HG03045 (cell line): ENCODE measurements around the gene TBX15.
"Not testable (repeated sequence)": the region's sequence is repeated elsewhere in the genome, so short reads cannot be mapped to it uniquely, and the experiment has no call there.

Source experiments
- ATAC-seq: cut with Tn5 transposase; IDR thresholded peaks from one replicate; pipeline ENCODE4 v1.9.1; 2021; ENCODE audit warnings: mild to moderate bottlenecking, moderate library complexity; ENCODE audit not compliant: unreplicated experiment

The TBX15 gene

DNA sequence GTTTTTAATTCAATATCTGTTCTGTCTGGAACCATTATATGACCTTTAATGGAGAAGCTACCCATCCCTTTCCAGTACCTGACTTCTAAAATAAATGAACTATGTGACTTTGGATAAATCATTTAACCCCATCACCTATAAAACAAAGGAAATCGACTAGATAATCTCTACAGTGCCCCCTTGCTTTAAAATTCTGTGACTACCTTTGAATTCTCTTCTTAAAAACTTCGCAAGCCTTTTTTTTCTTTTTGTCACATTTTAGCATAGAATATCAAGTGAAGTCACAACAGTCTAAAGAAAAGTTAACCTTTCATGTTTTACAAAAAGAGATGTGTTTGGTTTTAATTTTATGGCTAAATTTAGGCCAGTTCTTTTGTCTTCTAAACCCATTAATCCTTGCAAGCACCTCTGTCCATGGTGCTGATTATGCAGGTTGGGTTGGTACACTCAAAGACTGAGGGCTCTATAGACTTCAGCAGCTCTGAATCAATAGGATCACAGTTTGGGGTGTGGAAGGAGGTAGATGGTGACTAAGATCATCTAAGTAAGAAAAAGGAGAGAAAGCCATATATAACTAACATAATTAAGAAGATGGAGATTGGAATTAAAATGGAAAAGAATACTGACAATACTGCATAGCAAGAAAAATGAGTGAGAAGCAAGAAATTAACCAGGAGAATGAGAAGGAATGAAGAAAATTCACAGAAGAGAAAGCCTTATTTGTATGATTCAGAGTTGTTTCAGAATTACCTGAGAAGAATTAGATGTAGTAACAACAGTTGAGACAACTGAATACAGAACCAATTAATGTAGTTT lies 59.2 kb downstream of the TBX15 start:
- no peak for ATAC-seq

DNA sequence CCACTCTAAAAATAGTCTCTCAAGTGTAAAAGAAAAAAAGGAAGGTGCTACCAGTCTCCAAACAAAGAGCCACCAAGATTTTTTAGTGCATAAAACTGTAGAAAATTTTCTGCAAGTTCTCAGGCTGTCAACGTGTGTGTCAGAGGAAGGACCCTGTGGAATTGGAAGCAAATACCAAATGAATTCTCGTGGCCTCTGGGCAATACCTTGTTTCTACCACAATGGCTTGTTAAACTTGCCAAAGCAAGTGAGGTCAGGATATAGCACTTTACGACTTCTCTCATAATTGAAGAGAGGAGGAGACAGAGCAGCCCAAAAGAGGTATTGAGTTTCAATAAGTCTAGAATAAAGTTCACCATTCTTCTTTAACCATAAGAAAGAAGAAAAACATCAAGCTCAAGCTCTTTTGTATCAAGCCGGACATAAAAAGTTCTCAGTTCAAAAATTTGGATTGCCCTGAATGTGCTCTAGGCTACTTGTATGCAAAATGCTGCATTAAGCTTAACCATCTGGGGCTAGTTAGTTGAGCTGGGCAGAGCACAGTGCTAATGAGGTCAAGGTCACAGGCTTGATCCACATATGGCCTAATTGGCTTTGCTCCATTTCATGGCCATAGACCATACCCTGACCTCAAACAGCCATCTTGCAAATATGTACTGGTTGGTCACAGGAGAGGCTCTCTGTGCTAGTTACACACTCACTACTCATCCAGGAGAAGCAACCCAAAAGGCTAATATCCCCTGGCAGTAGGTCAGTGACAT lies 60.5 kb downstream of the TBX15 start:
- no peak for ATAC-seq

DNA sequence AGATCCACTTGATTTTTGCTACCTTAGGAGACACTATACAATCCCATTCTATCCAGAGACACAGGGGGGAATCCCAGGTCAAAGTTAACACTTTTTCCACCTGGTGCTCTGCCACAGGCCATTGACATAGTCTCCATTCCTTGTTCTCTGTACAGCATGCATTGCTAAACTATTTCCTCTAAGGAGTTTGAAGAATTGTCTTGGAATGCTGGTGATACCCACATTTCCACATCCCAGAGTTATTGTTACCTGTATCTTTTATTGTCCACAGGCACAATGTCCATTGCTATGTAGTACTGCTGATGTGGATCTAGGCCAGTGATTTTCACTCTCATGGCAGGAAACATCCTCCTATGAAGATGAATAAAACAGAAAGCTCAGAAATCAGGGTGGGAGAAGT lies 61.9 kb downstream of the TBX15 start:
- ATAC-seq: no peak

DNA sequence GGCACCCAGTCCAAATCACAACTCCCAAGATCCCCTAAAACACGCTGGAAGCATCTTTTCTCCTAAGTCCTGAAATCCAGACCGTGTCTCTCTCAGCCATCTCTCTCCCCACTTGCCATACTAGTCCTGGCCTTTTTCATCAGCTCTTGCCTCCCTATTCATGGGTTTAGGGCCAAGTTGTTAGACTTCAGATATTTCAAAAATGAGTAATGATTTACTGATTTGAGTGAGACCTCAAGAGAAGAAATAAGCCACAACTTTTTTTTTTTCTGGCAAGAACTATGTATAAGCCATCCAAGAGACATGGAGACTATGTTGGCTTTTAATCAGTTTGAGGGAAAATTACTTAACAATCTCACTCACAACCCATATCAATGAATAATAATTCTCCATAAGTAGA lies 62.5 kb downstream of the TBX15 start:
- no peak for ATAC-seq

DNA sequence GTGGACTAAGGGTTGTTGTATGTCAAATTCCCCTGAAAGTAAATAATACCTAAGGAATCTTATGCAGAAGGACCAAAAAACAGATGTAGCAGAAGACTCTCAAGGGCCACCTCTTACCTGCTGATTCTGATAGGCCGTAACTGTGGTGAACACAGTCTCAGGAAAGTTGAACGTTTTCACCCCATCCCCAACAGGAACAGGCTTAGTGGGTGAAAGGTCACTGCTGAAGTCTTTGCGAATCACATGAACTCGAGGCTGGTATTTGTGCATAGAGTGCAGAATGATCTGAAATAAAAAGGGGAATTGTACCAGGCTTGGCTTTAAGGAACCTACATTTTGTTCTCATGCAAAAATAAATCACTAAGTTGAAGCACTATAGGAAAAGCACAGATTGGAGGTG lies 64.8 kb downstream of the TBX15 start:
- no peak for ATAC-seq

DNA sequence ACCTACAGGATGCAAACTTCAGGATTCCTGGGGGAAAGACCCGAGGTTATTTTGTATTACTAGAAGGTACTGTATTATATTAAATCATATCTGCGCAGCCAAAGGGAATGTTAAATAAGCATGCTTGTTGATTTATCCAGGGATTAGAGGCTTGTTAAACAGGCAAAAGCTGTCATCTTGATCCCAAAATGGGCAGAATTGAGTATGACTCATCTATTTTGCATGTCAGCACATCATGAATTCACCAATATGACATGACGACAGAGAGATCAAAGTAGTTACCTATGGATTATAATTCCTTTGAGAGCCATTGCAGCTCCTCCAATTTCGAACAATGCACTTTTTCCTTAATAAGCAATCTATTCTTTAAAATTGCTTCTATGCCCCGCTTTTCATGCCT lies 66.1 kb downstream of the TBX15 start:
- ATAC-seq: no peak

DNA sequence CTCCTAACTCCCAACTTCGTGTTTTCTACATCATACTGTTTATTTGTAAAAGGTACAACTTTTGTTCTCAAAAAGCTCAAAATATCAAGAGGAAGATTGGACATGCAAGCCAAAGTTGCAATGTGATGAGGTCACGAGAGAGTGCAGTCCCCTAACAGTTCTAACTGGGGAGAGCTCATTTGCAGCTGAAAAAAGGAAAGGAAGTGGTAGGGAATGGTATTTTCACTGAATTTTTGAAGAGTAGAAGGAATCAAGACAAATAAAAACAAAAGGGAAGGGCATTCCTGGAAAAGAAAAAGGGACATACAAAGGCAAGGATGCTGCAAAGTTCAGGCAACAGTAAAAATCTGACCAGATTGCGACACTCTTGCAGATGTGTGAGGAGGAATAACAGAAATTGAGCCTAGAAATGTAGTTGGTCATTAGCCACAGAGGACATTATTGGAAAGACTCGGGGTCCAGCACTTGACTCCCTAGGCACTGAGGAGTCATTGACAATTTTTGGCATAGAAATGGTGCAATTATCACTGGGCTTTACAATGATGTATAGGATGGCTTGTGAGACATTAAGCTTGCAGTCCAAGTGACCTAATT lies 67.9 kb downstream of the TBX15 start:
- ATAC-seq: no peak

DNA sequence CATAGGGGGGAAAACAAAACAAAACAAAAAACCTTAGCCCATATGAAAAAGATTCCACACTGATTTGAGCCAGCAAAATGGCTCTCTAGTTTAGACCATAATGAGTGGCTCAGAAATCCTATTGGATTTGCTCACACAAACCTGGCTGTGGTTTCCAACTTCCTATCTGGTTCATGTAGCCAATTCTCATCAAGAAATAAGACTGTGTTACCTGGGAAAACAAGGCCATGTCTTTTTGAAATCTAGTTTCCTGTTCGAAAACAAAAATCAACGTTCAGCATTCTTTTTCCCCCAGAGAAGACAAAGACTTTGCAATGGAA lies 69.2 kb downstream of the TBX15 start:
- no peak for ATAC-seq

DNA sequence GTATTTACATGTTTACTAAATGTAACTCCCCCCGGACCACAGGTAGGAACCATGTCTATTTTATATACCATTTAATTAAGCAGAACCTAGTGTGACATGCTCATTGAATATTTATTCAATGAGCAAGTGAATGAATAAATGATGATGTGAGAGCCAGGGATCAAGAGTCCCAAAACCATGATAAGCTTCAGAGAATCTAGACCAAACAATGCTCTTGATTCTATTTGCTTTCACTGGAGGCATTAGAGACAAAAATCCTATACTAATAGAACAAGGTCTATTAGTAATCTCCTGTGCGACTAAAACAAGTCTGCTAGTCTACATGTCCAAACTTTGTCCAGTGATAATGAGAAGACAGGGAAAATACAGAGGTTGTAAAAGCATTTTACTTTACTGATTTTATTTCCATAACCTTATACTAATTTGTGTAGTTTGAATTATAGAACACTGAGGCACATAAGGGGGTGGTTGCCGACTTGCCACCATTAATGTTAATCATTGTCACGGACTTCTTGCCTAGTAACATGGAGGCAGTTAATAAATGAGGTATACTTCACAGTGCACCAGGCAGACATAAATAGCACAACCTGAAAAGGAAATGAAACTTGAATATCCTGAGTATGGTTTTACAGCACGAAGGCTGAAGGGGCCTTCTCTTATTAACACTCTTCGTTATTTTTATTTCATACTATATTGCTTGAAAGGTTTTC lies 69.8 kb downstream of the TBX15 start:
- ATAC-seq: peak; percentile 63

DNA sequence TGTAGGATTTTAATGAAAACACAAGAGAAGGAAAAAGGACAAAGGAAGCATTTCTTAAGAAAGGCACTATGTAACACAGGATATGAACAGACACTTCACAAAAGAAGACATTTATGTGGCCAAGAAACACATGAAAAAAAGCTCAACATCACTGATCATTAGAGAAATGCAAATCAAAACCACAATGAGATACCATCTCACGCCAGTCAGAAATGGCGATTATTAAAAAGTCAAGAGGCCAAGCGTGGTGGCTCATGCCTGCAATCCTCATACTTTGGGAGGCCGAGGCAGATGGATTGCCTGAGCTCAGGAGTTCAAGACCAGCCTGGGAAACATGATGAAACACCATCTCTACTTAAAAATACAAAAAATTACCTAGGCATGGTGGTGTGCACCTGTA lies 71.8 kb downstream of the TBX15 start:
- ATAC-seq: not testable (repeated sequence)

DNA sequence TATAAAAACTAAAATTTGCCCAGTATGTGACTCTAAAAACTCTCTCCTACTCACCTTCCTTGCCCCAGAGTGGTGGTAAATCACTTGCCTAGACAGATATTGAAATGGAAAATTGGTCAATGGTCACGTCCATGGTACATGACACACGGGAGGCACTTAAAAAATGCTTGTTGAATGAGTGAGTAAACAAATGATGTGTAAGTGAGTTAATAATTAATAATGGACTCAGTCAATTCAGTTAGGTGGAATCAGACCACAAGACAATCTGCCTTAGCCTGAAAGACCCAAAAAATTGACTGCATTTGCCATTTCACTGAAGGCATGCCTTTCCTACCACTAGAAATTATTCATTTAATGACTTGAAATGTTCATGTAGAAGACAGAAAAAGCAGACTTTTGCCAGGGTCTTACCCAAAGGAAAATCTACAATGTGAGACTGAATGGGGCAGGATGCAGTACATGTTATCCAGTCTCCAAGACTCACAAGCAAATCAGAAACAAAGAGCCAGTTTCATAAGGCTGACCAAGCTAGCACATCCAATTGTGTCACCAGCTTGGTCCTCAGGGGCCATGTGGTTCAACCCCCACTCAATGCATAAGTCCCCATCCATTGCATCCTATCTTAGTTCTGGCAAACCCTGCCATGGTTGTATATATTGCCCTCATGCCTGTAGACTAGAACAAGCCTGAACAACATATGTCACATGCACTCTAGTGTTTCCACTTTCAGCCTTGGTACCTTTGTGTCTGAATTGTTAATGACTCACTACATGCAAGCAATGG lies 73.6 kb downstream of the TBX15 start:
- ATAC-seq: no peak

DNA sequence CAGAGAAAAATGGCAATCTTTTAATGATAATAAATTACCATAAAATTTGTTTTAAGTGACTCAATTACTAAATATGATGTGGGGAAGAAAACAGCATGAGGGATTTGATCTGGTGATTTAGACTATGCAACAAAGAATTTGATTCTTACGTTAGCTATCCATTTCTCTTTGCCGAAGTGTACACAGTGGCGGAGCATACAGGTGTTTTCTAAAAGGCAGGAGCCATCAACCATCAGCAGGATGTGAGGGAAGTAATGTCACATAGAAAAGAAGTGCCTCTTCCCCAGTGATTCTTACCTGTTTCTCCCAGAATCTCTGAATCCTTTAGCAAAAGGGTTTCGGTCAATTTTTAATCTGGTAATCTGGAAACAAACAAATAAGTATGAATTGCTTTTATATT lies 74.3 kb downstream of the TBX15 start:
- no peak for ATAC-seq

DNA sequence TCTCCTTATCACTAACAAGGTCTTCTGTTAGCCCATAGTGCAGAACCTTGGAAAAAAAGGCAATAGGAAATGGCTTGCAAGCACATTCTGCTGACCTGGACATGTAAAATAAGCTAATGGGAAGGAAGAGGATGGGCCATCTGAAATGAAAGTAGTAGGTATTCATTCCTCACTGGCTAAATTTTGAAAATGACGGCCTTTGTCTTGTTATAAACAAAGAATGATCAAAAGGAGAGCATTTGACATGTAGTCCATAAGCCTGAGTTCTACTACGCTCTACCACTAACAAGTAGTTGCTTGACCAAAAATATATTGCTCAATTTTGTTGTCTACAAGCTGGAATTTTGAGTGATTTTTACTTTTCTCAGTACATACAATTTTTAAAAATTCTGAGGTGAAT lies 75.6 kb downstream of the TBX15 start:
- ATAC-seq: no peak

DNA sequence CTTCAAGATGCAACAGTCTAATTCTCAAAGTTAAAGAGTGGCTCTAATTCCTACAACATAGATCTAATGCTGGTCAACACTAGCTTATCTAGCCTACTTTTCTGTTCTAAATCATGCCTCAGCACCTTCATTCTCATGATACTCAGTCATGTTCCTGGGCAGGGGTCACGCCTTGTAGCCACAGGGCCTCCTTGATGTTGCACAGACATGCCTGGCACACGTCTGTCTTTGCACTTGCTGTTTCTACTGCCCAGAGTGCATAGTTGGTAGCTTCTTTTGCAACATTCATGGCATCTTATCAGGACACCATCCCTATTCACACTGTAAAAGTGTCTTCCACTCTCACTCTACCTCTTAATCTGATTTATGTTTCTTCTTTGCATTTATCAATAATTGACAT lies 76.6 kb downstream of the TBX15 start:
- ATAC-seq: no peak

DNA sequence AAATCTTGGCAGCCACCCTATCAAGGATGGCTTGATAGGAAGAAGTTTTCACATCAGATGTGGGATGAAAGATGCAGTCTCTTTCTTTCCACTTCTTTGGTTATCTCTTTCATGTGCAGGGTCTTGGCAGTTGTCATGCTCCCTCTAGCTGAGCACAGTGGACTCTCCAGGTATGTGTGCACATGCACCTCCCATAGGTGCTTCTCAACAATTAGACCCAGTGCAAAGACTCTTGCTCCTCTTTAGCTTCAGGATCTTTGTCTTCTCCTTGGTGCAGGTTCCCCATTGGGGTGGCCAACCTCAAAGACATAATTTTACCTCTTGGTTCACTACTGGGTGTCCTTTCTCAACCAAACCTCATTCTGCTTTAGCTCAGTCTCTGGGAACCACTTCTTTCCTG lies 80.7 kb downstream of the TBX15 start:
- ATAC-seq: no peak

DNA sequence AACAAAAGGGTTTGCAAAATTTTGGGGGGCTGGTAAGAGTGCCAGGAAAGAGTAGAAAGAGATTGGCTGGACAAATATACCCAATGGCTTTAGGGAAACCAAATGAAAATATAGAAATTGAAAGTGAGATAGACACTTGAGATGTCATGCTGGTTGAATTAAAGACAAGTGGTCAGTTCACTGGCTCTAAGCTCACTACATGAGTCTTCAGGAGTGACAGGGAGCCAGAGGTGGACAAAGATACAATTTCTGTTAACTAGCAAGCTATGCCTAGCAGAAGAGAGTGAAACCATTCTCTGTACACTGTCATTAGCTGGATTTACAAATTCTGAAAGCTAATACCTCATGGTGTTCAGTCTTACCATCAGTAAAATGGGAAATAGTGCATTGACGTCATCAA lies 82.5 kb downstream of the TBX15 start:
- no peak for ATAC-seq

DNA sequence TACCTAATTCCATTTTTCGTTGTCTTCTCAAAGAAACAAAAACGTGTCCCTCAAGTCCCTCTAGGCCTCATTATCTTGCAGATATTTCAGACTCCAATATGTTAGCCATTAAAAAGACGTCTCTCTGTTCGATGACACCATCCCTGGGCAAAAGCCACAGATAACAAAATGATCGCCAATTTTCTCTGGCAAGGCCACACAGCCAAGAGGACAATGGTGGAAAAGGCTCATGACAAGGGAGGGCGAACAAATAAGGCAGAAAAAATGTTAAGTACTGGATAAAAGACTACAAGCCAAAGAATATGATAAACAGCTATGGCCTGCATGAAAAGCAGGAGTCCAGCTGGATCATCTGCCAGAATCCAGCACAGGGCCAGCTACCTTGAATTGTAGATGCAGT lies 82.9 kb downstream of the TBX15 start:
- no peak for ATAC-seq

DNA sequence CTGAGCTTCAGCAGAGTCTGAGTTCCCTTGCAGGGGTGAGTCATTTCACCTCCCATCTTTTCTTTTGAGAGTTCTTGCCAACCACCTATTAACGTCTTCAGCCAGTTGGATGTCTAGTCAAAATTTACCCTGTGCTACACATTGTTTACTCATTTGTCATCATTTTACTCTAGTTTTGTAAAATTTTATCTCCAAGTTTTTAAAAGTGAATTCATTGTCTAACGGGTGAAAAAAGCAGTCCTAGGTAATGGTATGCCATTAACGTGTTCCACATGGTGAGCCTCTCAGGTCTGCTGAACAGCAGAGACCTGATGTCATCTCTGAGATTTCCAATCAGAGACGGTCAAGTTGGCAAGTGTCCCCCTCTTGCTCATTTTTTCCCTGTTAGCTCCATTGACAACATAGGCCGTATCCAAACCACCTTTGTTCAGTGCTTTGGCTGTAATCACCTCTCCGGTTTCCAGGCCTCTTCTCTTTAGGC lies 85.4 kb downstream of the TBX15 start:
- ATAC-seq: no peak

DNA sequence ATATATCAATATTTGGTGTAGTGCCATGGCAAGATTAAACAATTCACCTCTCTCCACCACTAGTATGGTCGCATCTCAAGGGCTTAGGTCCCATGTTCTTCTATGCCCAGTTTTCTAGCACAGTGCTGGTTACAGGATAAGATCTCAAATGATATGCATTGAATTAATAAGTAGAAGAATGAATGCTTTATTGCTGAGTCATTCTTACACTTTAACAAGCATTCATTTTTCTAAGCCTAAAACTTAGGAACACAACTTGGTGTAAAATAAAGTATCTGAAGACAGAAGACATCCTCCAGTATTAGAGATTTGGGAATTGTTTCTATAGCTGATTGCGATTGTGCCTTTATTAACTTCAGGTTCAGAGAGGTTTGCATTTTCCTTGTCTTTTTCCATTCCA lies 85.8 kb downstream of the TBX15 start:
- no peak for ATAC-seq

DNA sequence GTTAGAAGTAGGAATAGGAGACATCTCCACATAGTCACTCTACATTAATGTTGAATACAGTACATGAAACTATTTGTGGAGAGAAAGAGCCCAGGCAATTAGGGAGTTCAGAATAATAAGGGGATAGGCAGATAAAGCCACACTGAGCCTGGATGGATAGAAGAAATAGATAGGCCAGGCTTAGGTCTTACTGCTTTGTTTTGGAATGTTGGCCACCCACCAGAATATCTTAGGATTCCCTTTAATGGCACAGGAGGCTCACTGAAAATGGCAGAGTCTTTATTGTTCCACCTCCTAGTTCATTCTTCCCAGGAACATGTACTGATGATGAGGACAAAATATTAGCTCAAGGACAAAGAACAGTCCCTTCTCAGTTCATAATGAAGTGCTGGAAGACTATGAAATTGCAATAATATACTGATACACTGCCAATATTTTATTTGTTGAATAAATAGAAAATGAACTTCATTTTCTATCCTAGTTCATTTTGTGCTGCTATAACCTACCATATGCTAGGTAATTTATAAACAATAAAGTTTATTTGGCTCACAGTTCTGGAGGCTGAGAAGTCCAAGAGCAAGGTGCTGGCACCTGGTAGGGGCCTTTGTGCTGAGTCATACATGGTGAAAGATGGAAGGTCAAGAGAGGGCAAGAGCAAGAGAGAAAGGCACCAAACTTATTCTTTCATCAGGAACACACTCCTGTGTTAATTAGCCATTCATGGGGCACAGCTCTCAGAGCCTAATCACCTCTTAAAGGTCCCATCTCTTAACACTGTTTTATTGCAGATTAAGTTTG lies 87.3 kb downstream of the TBX15 start:
- ATAC-seq: no peak
